Measurements from ENCODE around the gene HS3ST3B1. TPM values are rescaled to one million over a fixed set of nuclear protein-coding genes. Genes with fewer than 3 reads are reported as not detected.

HS3ST3B1 gene
- total and polyA plus RNA-seq, 2 of the 4 experiments (the other 2 are of a cell fraction), result 3.1 to 4.3 TPM

GRCh38 chr17:14372461-14372860 is 71.6 kb downstream of the HS3ST3B1 start:
- H2AFZ ChIP-seq (replicated peaks; ENCODE audit: low read length, poor library complexity), result no peak overlapping the region
- H3K9me3 ChIP-seq (ENCODE audit: control insufficient read depth, insufficient read depth, low read length), result no peaks in the 10 kb centered on the region
- H3K18ac ChIP-seq (ENCODE audit: low read depth, low read length), result peak overlapping the region; percentile 59
- no CpG with 5 or more reads among the region's 6 CpGs for WGBS, 2 experiments (ENCODE audit: extremely low coverage in 2 of 2, insufficient read length in 1 of 2)
- H3K9me1 ChIP-seq (ENCODE audit: insufficient read depth, low read length), result peaks cover 4% of the 10 kb centered on the region
- H2BK20ac ChIP-seq (ENCODE audit: low read depth, low read length), result peak overlapping the region; percentile 18
- peak overlapping the region; percentile 52 for H3K4me2 ChIP-seq (ENCODE audit: low read depth, low read length)
- intact Hi-C loops (cut with micrococcal nuclease), result loop anchor here (5.0 kb wide), 1 partner anchor 555 kb away; no protein-coding TSS in a partner anchor
- ATAC-seq (ENCODE audit: low read depth) (peak; percentile 48; the same call in 1 of the 2 replicates), DNase-seq (no peak)
- peak overlapping the region; percentile 54 for H2BK120ac ChIP-seq (ENCODE audit: low read depth, low read length)
- H4K5ac ChIP-seq (ENCODE audit: low read depth, low read length), result no peak overlapping the region; the same call in 1 of the 2 replicates
- no peak overlapping the region for H2BK5ac ChIP-seq (ENCODE audit: low read depth, low read length, poor library complexity, severe bottlenecking)
- H4K91ac ChIP-seq (ENCODE audit: insufficient read depth, low read depth, low read length), result no peak overlapping the region
- no peaks in the 10 kb centered on the region for H4K20me1 ChIP-seq (ENCODE audit: insufficient read depth, low read length)
- no peak overlapping the region for H2AK9ac ChIP-seq (replicated peaks; ENCODE audit: low read depth, low read length, poor library complexity)
- 0 out of 3 replicates have a peak overlapping the region, but pooled peaks have one; percentile 11 for H2BK15ac ChIP-seq (ENCODE audit: low read depth, low read length)
- H3K79me1 ChIP-seq (ENCODE audit: low read depth in 1 of 2, low read length in 2 of 2), result no peaks in the 10 kb centered on the region
- no peak overlapping the region for H2AK5ac ChIP-seq (ENCODE audit: low read depth, low read length)
- TF ChIP-seq MAFK (IDR thresholded peaks at IDR 0.05; ENCODE audit: low read depth, low read length) (no peak), ELK1 (IDR thresholded peaks at IDR 0.05; ENCODE audit: borderline replicate concordance, low read depth, low read length) (no peak), RCOR1 (IDR thresholded peaks at IDR 0.05; ENCODE audit: insufficient replicate concordance, low read length) (no peak)
- no peak overlapping the region for H3K9ac ChIP-seq (ENCODE audit: low read depth, low read length)
- peaks cover 11% of the 10 kb centered on the region for H3K4me1 ChIP-seq (ENCODE audit: control insufficient read depth, insufficient read depth, low read length)
- dilution Hi-C loops (cut with HindIII; ENCODE audit: low sequenced_read_pairs, unreplicated experiment), result no loop called here
- ChIA-PET CTCF (no interaction called here), POLR2A (ENCODE audit: unreplicated experiment) (interaction anchor here (0.7 kb wide), 1 partner anchor 28 kb away, joined by 4 read pairs; no protein-coding TSS in a partner anchor)
- peak overlapping the region; percentile 32 for H3K4ac ChIP-seq (ENCODE audit: low read depth, low read length)
- H3K27me3 ChIP-seq (ENCODE audit: control insufficient read depth, insufficient read depth, low read length), result no peaks in the 10 kb centered on the region
- BruUV-seq (replicated peaks), result no TSS peak
- H3K23ac ChIP-seq (ENCODE audit: low read depth, low read length), result 0 out of 2 replicates have a peak overlapping the region, but pooled peaks have one; percentile 7
- H3K36me3 ChIP-seq (ENCODE audit: control insufficient read depth, insufficient read depth, low read length), result no peaks in the 10 kb centered on the region
- no peak overlapping the region for H3K14ac ChIP-seq (replicated peaks; ENCODE audit: low read depth, low read length)
- H3K56ac ChIP-seq (ENCODE audit: extremely low read depth, insufficient read depth, low read length), result no peak overlapping the region
- H4K8ac ChIP-seq (ENCODE audit: low read depth in 2 of 2, low read length in 2 of 2), result no peak overlapping the region; a peak in 1 of 4 replicates
- in situ Hi-C loops (cut with MboI; ENCODE audit: low sequenced_read_pairs), result no loop called here
- peak overlapping the region; percentile 39; the same call in 1 of the 2 replicates for H3K27ac ChIP-seq (ENCODE audit: insufficient read depth, low read length)
- no peak overlapping the region for H3K4me3 ChIP-seq (ENCODE audit: insufficient read depth, low read depth, low read length)
